ENCODE data around the gene CYP2C18. TPM values are rescaled to one million over a fixed set of nuclear protein-coding genes. Genes with fewer than 3 reads are reported as not detected.
"Not testable (repeated sequence)": the region's sequence is repeated elsewhere in the genome, so short reads cannot be mapped to it uniquely, and the experiment has no call there.

The CYP2C18 gene
- 1 to 10 TPM; 2.7 to 6.8 (median 5.7) TPM for total RNA-seq

DNA sequence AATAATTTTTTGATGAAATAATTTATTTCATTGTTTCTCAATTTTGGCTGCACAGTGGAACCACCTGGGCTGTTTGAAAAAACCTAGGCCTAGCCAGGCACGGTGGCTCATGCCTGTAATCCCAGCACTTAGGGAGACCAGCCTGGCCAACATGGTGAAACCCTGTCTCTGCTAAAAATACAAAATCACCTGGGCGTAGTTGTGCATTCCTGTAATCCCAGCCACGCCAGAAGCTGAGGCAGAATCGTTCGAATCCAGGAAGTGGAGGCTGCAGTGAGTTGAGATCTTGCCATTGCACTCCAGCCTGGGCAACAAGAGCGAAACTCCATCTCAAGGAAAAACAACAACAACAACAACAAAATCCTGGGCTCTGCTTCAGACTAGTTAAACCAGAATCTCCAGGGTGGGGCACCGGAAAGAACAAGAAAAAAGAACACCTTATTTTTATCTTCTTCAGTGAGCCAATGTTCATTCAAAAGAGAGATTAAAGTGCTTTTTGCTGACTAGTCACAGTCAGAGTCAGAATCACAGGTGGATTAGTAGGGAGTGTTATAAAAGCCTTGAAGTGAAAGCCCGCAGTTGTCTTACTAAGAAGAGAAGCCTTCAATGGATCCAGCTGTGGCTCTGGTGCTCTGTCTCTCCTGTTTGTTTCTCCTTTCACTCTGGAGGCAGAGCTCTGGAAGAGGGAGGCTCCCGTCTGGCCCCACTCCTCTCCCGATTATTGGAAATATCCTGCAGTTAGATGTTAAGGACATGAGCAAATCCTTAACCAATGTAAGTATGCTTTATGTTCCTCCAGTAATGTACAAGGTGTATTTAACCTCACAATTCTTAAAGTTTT, at the start of gene CYP2C18:
Gene CYP2C18, plus strand, starts transcription at position 516 of the 841 bp plus-strand sequence. Its CDS starts 91 bp downstream, at position 607.
- intact Hi-C loops (cut with DNase I; ENCODE audit: low total_unique reads), result no loop called here
- no peak for TF ChIP-seq POLR2A (IDR thresholded peaks at IDR 0.05)
- TF ChIP-seq, protein P1, sequence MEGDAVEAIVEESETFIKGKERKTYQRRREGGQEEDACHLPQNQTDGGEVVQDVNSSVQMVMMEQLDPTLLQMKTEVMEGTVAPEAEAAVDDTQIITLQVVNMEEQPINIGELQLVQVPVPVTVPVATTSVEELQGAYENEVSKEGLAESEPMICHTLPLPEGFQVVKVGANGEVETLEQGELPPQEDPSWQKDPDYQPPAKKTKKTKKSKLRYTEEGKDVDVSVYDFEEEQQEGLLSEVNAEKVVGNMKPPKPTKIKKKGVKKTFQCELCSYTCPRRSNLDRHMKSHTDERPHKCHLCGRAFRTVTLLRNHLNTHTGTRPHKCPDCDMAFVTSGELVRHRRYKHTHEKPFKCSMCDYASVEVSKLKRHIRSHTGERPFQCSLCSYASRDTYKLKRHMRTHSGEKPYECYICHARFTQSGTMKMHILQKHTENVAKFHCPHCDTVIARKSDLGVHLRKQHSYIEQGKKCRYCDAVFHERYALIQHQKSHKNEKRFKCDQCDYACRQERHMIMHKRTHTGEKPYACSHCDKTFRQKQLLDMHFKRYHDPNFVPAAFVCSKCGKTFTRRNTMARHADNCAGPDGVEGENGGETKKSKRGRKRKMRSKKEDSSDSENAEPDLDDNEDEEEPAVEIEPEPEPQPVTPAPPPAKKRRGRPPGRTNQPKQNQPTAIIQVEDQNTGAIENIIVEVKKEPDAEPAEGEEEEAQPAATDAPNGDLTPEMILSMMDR (IDR thresholded peaks at IDR 0.05), result no peak
- no peak within 1 kb of the TSS for H3K4me3 ChIP-seq (ENCODE audit: low read depth, poor library complexity, severe bottlenecking)
- no peak for DNase-seq (ENCODE audit: low spot score in 2 of 2)
- WGBS, 2 donors, result 52 to 59% methylated on average over 10 of the region's 10 CpGs

DNA sequence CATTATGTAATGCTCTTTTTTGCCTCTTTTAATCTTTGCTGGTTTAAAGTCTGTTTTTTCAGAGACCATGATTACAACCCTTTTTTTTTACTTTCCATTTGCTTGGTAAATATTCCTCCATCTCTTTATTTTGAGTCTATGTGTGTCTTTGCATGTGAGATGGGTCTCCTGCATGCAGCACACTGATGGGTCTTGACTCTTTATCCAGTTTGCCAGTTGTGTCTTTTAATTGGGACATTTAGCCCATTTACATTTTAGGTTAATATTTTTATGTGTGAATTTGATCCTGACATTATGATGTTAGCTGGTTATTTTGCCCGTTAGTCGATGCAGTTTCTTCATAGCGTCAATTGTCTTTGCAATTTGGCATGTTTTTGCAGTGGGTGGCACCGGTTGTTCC, 45.4 kb upstream of the CYP2C18 start:
- H3K4me3 ChIP-seq (ENCODE audit: low read depth, poor library complexity, severe bottlenecking); intact Hi-C loops (cut with DNase I; ENCODE audit: low total_unique reads); DNase-seq (ENCODE audit: low spot score in 2 of 2): not testable (repeated sequence)
- 90 to 92% methylated on average over 4 of the region's 4 CpGs for WGBS, 2 donors

DNA sequence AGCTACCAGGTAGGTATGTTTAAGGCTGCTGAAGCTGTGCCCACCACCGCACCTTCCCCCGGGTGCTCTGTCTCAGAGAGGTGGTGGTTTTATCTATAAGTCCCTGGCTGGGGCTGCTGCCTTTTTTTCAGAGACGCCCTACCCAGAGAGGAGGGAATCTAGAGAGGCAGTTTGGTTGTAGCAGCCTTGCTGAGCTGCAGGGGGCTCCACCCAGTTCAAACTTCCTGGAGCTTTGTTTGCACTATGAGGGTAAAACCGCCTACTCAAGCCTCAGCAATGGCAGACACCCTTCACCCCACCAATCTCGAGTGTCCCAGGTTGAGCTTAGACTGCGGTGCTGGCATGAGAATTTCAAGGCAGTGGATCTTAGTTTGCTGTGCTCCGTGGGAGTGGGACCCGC, 43.6 kb upstream of the CYP2C18 start:
- 93 to 94% methylated on average over 8 of the region's 8 CpGs for WGBS, 2 donors
- DNase-seq (ENCODE audit: low spot score in 2 of 2), result no peak
- no peak for TF ChIP-seq POLR2A (IDR thresholded peaks at IDR 0.05)
- TF ChIP-seq, protein P1 (IDR thresholded peaks at IDR 0.05), result no peak
- intact Hi-C loops (cut with DNase I; ENCODE audit: low total_unique reads), result no loop called here
- H3K4me3 ChIP-seq (ENCODE audit: low read depth, poor library complexity, severe bottlenecking), result no peak overlapping the region

GRCh38 chr10:94640562-94640961, 43.0 kb upstream of the CYP2C18 start:
- intact Hi-C loops (cut with DNase I; ENCODE audit: low total_unique reads), result no loop called here
- DNase-seq (ENCODE audit: low spot score in 2 of 2), result no peak
- 55 to 63% methylated on average over 3 of the region's 3 CpGs for WGBS, 2 donors
- TF ChIP-seq, protein P1 (IDR thresholded peaks at IDR 0.05), result no peak
- no peak for TF ChIP-seq POLR2A (IDR thresholded peaks at IDR 0.05)
- no peak overlapping the region for H3K4me3 ChIP-seq (ENCODE audit: low read depth, poor library complexity, severe bottlenecking)

DNA sequence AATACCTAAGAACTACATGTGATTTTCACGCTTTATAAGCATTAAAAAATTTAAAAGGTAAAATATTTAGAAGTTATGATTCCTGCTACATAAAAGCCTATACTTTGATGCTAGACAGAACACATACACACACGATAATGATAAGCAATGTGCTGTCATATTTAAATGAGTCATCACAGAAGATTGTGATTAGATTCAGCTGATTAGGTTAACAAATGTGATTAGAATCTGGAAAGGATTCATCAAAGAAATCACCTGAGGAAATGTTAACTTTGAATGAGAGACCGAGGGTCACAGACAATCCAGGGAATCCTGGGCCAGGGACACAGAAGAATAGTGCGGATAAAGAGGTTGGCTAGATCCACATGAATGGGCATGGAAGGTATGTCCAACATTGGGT, 42.0 kb upstream of the CYP2C18 start:
- no peak for DNase-seq (ENCODE audit: low spot score in 2 of 2)
- intact Hi-C loops (cut with DNase I; ENCODE audit: low total_unique reads), result no loop called here
- WGBS, 2 donors, result 57 to 58% methylated on average over 4 of the region's 4 CpGs
- no peak overlapping the region for H3K4me3 ChIP-seq (ENCODE audit: low read depth, poor library complexity, severe bottlenecking)
- TF ChIP-seq, protein P1 (IDR thresholded peaks at IDR 0.05), result no peak
- TF ChIP-seq POLR2A (IDR thresholded peaks at IDR 0.05), result no peak

- intact Hi-C loops (cut with DNase I; ENCODE audit: low total_unique reads), result no loop called here
- WGBS, 2 donors, result 86% methylated on average over 1 of the region's 1 CpG
- DNase-seq (ENCODE audit: low spot score in 2 of 2), result no peak
Observed at GRCh38 chr10:94644352-94644751, 39.2 kb upstream of the CYP2C18 start.

More at GRCh38 chr10:94644352-94644751, 39.2 kb upstream of the CYP2C18 start:
- no peak overlapping the region for H3K4me3 ChIP-seq (ENCODE audit: low read depth, poor library complexity, severe bottlenecking)
- TF ChIP-seq, protein P1 (IDR thresholded peaks at IDR 0.05), result no peak
- no peak for TF ChIP-seq POLR2A (IDR thresholded peaks at IDR 0.05)
